ENCODE data around the gene CIAO2A.

DNA sequence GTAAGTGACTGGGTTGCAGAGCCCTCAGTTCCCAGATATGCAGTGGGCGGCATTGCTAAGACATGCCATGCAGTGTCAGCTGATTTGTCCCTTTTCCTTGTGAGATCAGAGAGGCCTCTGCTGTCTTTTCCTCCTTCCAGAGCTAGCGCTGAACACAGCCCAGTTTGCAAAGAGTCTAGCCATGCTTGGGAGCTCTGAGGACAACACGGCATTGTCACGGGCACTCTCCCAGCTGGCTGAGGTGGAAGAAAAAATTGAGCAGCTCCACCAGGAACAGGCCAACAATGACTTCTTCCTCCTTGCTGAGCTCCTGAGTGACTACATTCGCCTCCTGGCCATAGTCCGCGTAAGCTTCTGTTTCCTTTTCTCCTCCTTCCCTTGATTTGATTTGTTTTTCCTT, 37.9 kb upstream of the CIAO2A start:
- TF ChIP-seq, protein P1, sequence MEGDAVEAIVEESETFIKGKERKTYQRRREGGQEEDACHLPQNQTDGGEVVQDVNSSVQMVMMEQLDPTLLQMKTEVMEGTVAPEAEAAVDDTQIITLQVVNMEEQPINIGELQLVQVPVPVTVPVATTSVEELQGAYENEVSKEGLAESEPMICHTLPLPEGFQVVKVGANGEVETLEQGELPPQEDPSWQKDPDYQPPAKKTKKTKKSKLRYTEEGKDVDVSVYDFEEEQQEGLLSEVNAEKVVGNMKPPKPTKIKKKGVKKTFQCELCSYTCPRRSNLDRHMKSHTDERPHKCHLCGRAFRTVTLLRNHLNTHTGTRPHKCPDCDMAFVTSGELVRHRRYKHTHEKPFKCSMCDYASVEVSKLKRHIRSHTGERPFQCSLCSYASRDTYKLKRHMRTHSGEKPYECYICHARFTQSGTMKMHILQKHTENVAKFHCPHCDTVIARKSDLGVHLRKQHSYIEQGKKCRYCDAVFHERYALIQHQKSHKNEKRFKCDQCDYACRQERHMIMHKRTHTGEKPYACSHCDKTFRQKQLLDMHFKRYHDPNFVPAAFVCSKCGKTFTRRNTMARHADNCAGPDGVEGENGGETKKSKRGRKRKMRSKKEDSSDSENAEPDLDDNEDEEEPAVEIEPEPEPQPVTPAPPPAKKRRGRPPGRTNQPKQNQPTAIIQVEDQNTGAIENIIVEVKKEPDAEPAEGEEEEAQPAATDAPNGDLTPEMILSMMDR (IDR thresholded peaks at IDR 0.05; ENCODE audit: insufficient read depth, low read depth, low read length): no peak
- no peak for TF ChIP-seq EZH2 (IDR thresholded peaks at IDR 0.05; ENCODE audit: insufficient read depth, low read length)
